ENCODE data around the gene DKK3. TPM values are rescaled to one million over a fixed set of nuclear protein-coding genes. Genes with fewer than 3 reads are reported as not detected.

DKK3 gene
- polyA plus RNA-seq, 2 of the 4 experiments (the other 2 are of a cell fraction) = 18.4 to 20.8 TPM

DNA sequence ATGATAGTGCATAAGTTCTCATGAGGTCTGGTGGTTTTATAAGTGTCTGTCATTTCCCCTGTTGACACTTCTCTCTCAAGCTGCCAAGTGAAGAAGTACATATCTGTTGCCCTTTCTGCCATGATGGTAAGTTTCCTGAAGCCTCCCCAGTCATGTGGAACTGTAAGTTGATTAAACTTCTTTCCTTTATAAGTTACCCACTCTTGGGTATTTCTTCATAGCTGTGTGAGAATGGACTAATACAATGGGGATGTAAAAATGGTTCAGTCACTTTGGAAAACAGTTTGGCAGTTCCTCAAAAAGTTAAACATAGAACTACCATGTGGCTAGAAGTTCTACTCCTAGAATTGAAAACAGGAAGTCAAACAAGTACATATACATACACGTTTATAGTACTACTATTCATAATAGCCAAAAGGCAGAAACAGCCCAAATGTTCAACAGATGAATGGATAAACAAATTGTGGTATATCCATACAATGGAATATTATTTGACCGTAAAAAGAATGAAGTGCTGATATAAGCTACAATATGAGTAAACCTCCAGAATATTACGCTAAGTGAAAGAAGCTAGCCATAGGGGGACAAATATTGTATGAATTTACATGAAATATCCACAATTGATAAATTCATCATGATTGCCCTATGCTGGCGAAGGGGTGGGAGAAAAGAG, 16.0 kb upstream of the DKK3 start:
- no peak overlapping the region for H3K4me3 ChIP-seq
- peaks cover under 1% of the 10 kb centered on the region; the same call in 2 of the 3 replicates for H3K4me1 ChIP-seq
- DNase-seq (ENCODE audit: low read depth in 1 of 2, low spot score in 1 of 2) = no peak
- POLR2A ChIA-PET = no interaction called here
- ATAC-seq = no peak
- H3K9me3 ChIP-seq = peaks cover 23% of the 10 kb centered on the region
- FAIRE-seq = no peak
- no peak overlapping the region for H3K27ac ChIP-seq
- WGBS (ENCODE audit: missing lambda C conversion rate) = 58% methylated on average over 4 of the region's 4 CpGs
- no peak overlapping the region for H3K4me2 ChIP-seq
- CTCF ChIA-PET = interaction anchor here (1.0 kb wide), 1 partner anchor 20 kb away, joined by 3 read pairs; no protein-coding TSS in a partner anchor
- TF ChIP-seq, protein P1, sequence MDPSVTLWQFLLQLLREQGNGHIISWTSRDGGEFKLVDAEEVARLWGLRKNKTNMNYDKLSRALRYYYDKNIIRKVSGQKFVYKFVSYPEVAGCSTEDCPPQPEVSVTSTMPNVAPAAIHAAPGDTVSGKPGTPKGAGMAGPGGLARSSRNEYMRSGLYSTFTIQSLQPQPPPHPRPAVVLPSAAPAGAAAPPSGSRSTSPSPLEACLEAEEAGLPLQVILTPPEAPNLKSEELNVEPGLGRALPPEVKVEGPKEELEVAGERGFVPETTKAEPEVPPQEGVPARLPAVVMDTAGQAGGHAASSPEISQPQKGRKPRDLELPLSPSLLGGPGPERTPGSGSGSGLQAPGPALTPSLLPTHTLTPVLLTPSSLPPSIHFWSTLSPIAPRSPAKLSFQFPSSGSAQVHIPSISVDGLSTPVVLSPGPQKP (IDR thresholded peaks at IDR 0.05; ENCODE audit: low read depth, low read length) = no peak
- no peak for TF ChIP-seq RFX5 (IDR thresholded peaks at IDR 0.05)
- TF ChIP-seq SREBF2 (IDR thresholded peaks at IDR 0.05) = no peak
- TF ChIP-seq RAD21 (conservative IDR thresholded peaks at IDR 0.05 in 1 of 2, IDR thresholded peaks at IDR 0.05 in 1 of 2) = no peak
- TF ChIP-seq, protein P2, sequence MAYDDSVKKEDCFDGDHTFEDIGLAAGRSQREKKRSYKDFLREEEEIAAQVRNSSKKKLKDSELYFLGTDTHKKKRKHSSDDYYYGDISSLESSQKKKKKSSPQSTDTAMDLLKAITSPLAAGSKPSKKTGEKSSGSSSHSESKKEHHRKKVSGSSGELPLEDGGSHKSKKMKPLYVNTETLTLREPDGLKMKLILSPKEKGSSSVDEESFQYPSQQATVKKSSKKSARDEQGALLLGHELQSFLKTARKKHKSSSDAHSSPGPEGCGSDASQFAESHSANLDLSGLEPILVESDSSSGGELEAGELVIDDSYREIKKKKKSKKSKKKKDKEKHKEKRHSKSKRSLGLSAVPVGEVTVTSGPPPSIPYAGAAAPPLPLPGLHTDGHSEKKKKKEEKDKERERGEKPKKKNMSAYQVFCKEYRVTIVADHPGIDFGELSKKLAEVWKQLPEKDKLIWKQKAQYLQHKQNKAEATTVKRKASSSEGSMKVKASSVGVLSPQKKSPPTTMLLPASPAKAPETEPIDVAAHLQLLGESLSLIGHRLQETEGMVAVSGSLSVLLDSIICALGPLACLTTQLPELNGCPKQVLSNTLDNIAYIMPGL (CRISPR knock-in tag; IDR thresholded peaks at IDR 0.05; ENCODE audit: borderline replicate concordance) = no peak
- no peak for TF ChIP-seq KDM5A (IDR thresholded peaks at IDR 0.05)
- no peak for TF ChIP-seq EHF (CRISPR knock-in tag; IDR thresholded peaks at IDR 0.05)
- TF ChIP-seq, protein P3, sequence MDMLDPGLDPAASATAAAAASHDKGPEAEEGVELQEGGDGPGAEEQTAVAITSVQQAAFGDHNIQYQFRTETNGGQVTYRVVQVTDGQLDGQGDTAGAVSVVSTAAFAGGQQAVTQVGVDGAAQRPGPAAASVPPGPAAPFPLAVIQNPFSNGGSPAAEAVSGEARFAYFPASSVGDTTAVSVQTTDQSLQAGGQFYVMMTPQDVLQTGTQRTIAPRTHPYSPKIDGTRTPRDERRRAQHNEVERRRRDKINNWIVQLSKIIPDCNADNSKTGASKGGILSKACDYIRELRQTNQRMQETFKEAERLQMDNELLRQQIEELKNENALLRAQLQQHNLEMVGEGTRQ (IDR thresholded peaks at IDR 0.05) = no peak
- no peak for TF ChIP-seq ZNF302 (CRISPR knock-in tag; IDR thresholded peaks at IDR 0.05)
- no peak for TF ChIP-seq GATA3 (IDR thresholded peaks at IDR 0.05; ENCODE audit: borderline replicate concordance)
- no peak for TF ChIP-seq PHF8 (IDR thresholded peaks at IDR 0.05; ENCODE audit: borderline replicate concordance, low read depth)
- TF ChIP-seq NR3C1 (IDR thresholded peaks at IDR 0.05) = no peak
- TF ChIP-seq POLR2AphosphoS2 (conservative IDR thresholded peaks at IDR 0.05; ENCODE audit: low read length) = no peak
- TF ChIP-seq, protein P4, sequence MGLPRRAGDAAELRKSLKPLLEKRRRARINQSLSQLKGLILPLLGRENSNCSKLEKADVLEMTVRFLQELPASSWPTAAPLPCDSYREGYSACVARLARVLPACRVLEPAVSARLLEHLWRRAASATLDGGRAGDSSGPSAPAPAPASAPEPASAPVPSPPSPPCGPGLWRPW (IDR thresholded peaks at IDR 0.05) = no peak
- TF ChIP-seq EP300 (IDR thresholded peaks at IDR 0.05) = no peak

DNA sequence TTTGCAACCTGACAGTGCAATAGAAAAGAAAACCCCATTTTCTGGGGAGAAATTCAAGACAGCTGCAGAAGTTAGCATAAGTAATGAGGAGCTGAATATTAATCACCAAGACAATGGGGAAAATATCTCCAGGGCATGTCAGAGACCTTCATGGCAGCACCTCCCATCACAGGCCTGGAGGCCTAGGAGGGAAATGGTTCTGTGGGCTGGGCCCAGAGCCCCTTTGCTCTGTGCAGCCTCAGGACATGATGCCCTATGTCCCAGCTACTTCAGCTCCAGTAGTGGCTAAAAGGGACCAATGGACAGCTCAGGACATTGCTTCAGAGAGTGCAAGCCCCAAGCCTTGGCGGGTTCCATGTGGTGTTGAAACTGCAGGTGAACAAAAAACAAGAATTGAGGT, 14.6 kb upstream of the DKK3 start:
- 33% methylated on average over 1 of the region's 1 CpG for WGBS (ENCODE audit: missing lambda C conversion rate)

More for the DNA sequence above, 14.6 kb upstream of the DKK3 start:
- Histone ChIP-seq H3K4me1 (no peaks in the 10 kb centered on the region), H3K4me2 (no peak overlapping the region), H3K9me3 (peaks cover 23% of the 10 kb centered on the region), H3K4me3 (no peak overlapping the region), H3K27ac (no peak overlapping the region)
- CTCF ChIA-PET = no interaction called here
- FAIRE-seq = no peak
- no peak for DNase-seq (ENCODE audit: low read depth in 1 of 2, low spot score in 1 of 2)
- POLR2A ChIA-PET = no interaction called here
- ATAC-seq = no peak
- TF ChIP-seq, protein P5, sequence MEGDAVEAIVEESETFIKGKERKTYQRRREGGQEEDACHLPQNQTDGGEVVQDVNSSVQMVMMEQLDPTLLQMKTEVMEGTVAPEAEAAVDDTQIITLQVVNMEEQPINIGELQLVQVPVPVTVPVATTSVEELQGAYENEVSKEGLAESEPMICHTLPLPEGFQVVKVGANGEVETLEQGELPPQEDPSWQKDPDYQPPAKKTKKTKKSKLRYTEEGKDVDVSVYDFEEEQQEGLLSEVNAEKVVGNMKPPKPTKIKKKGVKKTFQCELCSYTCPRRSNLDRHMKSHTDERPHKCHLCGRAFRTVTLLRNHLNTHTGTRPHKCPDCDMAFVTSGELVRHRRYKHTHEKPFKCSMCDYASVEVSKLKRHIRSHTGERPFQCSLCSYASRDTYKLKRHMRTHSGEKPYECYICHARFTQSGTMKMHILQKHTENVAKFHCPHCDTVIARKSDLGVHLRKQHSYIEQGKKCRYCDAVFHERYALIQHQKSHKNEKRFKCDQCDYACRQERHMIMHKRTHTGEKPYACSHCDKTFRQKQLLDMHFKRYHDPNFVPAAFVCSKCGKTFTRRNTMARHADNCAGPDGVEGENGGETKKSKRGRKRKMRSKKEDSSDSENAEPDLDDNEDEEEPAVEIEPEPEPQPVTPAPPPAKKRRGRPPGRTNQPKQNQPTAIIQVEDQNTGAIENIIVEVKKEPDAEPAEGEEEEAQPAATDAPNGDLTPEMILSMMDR (IDR thresholded peaks at IDR 0.05) = no peak
- TF ChIP-seq HOXA7 (CRISPR knock-in tag; IDR thresholded peaks at IDR 0.05) (no peak), POLR2AphosphoS2 (conservative IDR thresholded peaks at IDR 0.05; ENCODE audit: low read length) (no peak), CEBPB (IDR thresholded peaks at IDR 0.05) (no peak), HEYL (CRISPR knock-in tag; IDR thresholded peaks at IDR 0.05) (no peak)
- TF ChIP-seq, protein P3 (IDR thresholded peaks at IDR 0.05) = no peak

Measured in A549 (cell line).